Fibroblast of lung (primary cell): ENCODE results near the gene UGGT1.

Experiments used
- EZH2 ChIP-seq: IDR thresholded peaks from 2 replicates; pipeline ENCODE4 v1.5.1; 2012; ENCODE audit warnings: low read length, control low read depth, mild to moderate bottlenecking; ENCODE audit errors: missing control alignments
- TF ChIP-seq, protein P1 (sequence below), 2 donors: IDR thresholded peaks in 1 of 2; conservative IDR thresholded peaks in 1 of 2; 1 replicate in 1 of 2; 2 replicates in 1 of 2; pipeline ENCODE4 v1.5.1; 2011 to 2012; ENCODE audit warnings: low read length in 2 of 2, control low read depth in 1 of 2, inconsistent platforms in 1 of 2, low read depth in 1 of 2, mild to moderate bottlenecking in 1 of 2

DNA sequence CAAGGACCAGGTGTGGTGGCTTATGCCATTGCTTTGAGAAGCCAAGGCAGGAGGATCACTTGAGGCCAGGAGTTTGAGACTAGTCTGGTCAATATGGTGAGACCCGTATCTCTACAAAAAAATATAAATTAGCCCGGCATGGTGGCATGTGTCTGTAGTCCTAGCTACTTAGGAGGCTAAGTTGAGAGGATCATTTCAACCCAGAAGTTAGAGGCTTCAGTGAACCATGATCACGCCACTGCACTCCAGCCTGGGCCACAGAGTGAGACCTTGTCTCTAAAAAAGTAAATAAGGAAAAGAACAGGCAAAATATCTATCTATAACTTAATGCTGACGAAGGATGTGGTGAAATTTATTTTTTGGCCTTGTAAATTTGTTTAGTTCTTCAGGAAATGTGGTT, 78.1 kb downstream of the UGGT1 start:
- TF ChIP-seq, protein P1, sequence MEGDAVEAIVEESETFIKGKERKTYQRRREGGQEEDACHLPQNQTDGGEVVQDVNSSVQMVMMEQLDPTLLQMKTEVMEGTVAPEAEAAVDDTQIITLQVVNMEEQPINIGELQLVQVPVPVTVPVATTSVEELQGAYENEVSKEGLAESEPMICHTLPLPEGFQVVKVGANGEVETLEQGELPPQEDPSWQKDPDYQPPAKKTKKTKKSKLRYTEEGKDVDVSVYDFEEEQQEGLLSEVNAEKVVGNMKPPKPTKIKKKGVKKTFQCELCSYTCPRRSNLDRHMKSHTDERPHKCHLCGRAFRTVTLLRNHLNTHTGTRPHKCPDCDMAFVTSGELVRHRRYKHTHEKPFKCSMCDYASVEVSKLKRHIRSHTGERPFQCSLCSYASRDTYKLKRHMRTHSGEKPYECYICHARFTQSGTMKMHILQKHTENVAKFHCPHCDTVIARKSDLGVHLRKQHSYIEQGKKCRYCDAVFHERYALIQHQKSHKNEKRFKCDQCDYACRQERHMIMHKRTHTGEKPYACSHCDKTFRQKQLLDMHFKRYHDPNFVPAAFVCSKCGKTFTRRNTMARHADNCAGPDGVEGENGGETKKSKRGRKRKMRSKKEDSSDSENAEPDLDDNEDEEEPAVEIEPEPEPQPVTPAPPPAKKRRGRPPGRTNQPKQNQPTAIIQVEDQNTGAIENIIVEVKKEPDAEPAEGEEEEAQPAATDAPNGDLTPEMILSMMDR (conservative IDR thresholded peaks at IDR 0.05 in 1 of 2, IDR thresholded peaks at IDR 0.05 in 1 of 2; ENCODE audit: low read depth in 1 of 2, low read length in 2 of 2), result no peak
- no peak for TF ChIP-seq EZH2
